AG04449 (cell line): Measurements from ENCODE around the gene RASL11B.

Source experiments
- CTCF ChIA-PET: fragments of 350-600 bp; formaldehyde crosslinking; extraction: SDS; loops from one replicate; lab custom pipeline; 2021; ENCODE audit warnings: antibody characterized with exemption; lab: Yijun Ruan, JAX
- POLR2A ChIA-PET: fragments of 400-600, 350-600 bp; formaldehyde crosslinking; extraction: SDS; loops from one replicate; lab custom pipeline; 2020; ENCODE audit warnings: antibody characterized with exemption, inconsistent platforms; lab: Yijun Ruan, JAX
- DNase-seq: peaks from one replicate; pipeline ENCODE4 v3.0.0-alpha.2; 2010; ENCODE audit warnings: low read depth, low spot score
- H3K4me3 ChIP-seq: 2 replicates; pipeline ENCODE4 v1.5.1; 2011; ENCODE audit warnings: low read depth, mild to moderate bottlenecking, control low read depth, low read length
- CTCF ChIP-seq: IDR thresholded peaks from one replicate; pipeline ENCODE4 v1.5.1; 2011; ENCODE audit warnings: mild to moderate bottlenecking, moderate library complexity, low read length, control low read depth, inconsistent platforms; ENCODE audit not compliant: insufficient read depth; ENCODE audit errors: missing control alignments

The RASL11B gene

GRCh38 chr4:52852041-52852440 lies 10.1 kb upstream of the RASL11B start:
- DNase-seq = no peak
- no peak overlapping the region for H3K4me3 ChIP-seq
- POLR2A ChIA-PET = no interaction called here
- no peak for TF ChIP-seq CTCF
- CTCF ChIA-PET = interaction anchor here (0.9 to 1.9 kb wide), 2 partner anchors 12 to 306 kb away, joined by 3 to 8 read pairs; no protein-coding TSS in a partner anchor

- CTCF ChIA-PET = interaction anchor here (1.1 to 1.9 kb wide), 2 partner anchors 130 to 307 kb away, joined by 7 to 8 read pairs; no protein-coding TSS in a partner anchor
- no peak for DNase-seq
- no peak overlapping the region for H3K4me3 ChIP-seq
- POLR2A ChIA-PET = interaction anchor here (0.5 kb wide), 1 partner anchor 1374 kb away, joined by 3 read pairs; no protein-coding TSS in a partner anchor
- no peak for TF ChIP-seq CTCF
These were observed 9.4 kb upstream of the RASL11B start for GRCh38 chr4:52852711-52853110.

- TF ChIP-seq CTCF = no peak
- CTCF ChIA-PET = interaction anchor here (1.1 to 1.9 kb wide), 2 partner anchors 130 to 307 kb away, joined by 7 to 8 read pairs; no protein-coding TSS in a partner anchor
- POLR2A ChIA-PET = interaction anchor here (0.5 kb wide), 1 partner anchor 1373 kb away, joined by 3 read pairs; no protein-coding TSS in a partner anchor
- no peak overlapping the region for H3K4me3 ChIP-seq
- peak; percentile 74 for DNase-seq
These were observed 8.8 kb upstream of the RASL11B start for GRCh38 chr4:52853351-52853750.

- TF ChIP-seq CTCF = no peak
- POLR2A ChIA-PET = no interaction called here
- H3K4me3 ChIP-seq = no peak overlapping the region
- no peak for DNase-seq
- CTCF ChIA-PET = no interaction called here
These were observed 5.3 kb upstream of the RASL11B start for GRCh38 chr4:52856801-52857200.

- no peak for DNase-seq
- CTCF ChIA-PET = no interaction called here
These were observed 1.8 kb upstream of the RASL11B start for GRCh38 chr4:52860361-52860760.

GRCh38 chr4:52861171-52861823 lies 820 bp upstream of the RASL11B start:
- ChIA-PET CTCF (interaction anchor here (0.6 to 1.2 kb wide), 3 partner anchors 10 to 48 kb away, joined by 3 read pairs; no protein-coding TSS in a partner anchor), POLR2A (no interaction called here)
- DNase-seq = no peak

More at GRCh38 chr4:52860361-52860760, 1.8 kb upstream of the RASL11B start:
- POLR2A ChIA-PET = no interaction called here
- H3K4me3 ChIP-seq = no peak overlapping the region
- no peak for TF ChIP-seq CTCF

More at GRCh38 chr4:52861171-52861823, 820 bp upstream of the RASL11B start:
- H3K4me3 ChIP-seq = peak overlapping the region; percentile 73
- no peak for TF ChIP-seq CTCF
